NCI-H2196 treated with DMSO at 0.1 percent for 48 hours (cell line): ENCODE results near the gene GJA4.

Experiments
- DNase-seq: peaks from one replicate; lab custom pipeline; 2025; ENCODE audit not compliant: unreplicated experiment; lab: John Stamatoyannopoulos, UW

The GJA4 gene

DNA sequence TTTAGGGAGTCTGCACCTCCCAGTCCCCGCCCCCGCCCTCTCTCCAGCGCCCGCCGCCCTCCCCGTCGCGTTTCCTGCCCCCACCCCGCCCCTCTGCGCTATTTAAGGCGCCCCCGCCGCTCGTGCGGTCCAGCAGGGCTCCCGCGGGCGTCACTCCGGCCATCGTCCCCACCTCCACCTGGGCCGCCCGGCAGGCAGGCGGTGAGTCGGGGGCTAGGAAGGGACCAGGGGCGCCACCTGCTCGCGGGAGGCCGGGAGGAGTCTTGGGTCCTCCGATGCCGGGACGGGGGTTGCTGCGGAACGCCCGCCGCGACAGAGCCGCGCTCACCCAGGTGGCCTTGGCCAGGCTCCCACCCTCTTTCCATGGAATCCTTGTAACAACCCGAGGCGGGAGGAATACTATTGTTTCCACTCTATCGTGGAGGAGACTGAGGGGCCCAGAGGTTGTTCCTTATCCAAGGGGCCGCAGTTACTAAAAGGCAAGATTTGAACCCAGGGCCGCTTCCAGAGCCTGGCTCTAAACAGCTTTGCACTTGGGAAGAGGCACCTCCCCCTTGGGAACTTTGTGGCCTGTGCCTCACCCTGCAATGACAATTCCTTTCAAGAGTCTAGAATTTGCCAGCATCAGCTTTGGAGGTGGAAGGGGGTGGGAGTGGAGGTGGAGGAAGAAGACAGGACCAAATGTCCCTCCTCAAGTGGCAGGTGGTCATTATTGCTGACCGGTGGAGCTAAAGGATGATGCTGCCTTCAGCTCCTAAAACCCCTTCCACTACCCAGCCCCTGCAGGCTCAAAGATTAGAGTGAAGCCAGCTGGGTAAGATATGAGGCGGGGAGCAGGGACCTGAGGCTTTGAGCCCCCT lies at the start of gene GJA4:
GJA4 (plus strand) TSS at position 132 of the 860 bp plus-strand sequence. CDS start 1,215 bp downstream, outside the sequence.
- no peak for DNase-seq

DNA sequence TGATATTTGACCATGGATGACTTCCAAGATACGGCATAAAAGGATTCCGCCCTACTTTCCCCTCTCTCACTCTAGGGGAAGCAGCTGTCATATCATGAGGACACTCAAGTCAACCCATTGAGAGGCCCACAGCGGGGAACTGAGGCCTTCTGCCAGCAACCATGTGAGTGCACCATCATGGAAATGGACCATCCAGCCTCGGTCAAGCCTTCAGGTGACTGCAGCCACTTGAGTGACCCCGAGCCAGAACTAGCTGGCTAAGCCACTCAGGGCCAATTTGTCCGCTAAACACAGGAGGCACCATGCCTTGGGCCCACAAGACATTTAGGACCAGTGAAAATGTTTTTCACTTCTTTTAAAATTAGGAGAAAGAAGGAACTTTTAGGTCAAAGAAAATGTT lies 49.0 kb upstream of the GJA4 start:
- no peak for DNase-seq

DNA sequence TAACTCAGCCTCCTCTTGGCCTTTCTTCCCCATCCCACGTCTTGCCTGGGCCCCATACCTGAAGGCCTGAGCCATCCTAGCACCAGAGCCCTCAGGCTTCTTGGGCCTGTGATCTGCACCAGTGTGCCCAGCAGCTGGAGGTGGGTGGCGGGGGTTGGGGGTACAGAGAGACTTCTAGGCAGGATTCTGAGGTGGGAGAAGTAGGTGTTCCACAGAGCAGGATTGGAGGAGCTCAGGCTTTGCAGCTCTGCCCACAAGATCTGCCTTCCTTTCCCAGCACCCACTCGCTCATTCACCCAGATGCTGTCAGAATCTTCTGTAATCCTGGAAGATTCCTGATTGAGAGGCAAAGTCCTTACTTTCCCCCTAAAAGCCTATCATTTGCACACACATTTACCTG lies 47.9 kb upstream of the GJA4 start:
- no peak for DNase-seq

DNA sequence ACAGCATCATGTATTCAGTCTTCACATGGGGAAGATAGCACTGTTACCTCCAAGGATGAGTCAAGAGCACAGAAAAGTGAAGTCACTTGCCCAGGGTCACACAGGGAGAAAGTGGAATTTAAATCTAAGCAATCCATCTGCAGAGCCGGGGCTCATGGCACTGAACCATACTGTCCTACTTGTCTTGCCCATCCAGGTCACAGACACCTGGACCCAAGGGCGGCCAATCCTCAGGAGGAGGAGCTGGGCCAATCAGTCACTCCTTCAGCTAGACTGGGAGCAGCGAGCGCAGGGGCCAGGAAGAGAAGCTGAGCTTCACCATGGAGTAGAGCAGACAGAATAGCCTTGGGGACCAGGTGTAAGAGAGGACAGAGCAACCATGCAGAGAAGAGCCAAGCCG lies 47.1 kb upstream of the GJA4 start:
- no peak for DNase-seq

GRCh38 chr1:34746101-34746500 lies 46.7 kb upstream of the GJA4 start:
- no peak for DNase-seq

GRCh38 chr1:34746785-34747637 lies 45.8 kb upstream of the GJA4 start:
- no peak for DNase-seq

GRCh38 chr1:34747638-34747941 lies 45.2 kb upstream of the GJA4 start:
- no peak for DNase-seq

GRCh38 chr1:34749992-34750391 lies 42.8 kb upstream of the GJA4 start:
- no peak for DNase-seq

GRCh38 chr1:34750610-34751009 lies 42.2 kb upstream of the GJA4 start:
- no peak for DNase-seq

GRCh38 chr1:34753163-34753562 lies 39.6 kb upstream of the GJA4 start:
- no peak for DNase-seq

DNA sequence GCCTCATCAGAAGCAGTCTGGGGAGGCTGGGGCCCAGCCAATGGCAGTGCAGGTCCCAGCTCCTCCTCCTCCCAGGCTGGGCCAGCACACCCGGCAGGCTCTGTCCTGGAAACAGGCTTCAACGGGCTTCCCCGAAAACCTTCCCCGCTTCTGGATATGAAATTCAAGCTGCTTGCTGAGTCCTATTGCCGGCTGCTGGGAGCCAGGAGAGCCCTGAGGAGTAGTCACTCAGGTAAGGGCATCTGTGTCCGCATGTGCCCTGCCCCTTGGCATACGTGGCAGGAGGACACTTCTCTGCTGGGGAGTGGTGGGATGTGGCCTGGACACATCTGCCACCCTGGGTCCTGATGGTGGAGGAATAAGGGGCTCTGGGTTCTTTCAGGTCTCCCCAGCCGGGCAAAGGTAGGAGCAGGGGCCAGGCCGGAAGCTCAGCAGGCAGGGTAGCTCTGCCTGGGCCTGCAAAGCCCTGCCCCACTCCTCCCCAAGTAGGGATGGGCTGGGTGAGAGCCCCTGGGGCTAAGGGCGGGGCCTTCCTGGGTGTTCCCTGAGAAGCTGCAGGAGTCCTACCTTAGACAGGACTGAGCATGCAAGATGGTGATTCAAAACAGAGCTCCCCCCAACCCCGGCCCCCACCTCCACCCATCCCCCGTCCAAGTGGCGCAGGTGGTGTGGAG lies 37.7 kb upstream of the GJA4 start, which contains the start of gene GJB5:
GJB5 (plus strand) TSS at position 84 of the 674 bp plus-strand sequence. CDS start 2,284 bp downstream, outside the sequence.
- DNase-seq, result no peak

GRCh38 chr1:34755961-34756360 lies 36.8 kb upstream of the GJA4 start:
- DNase-seq, result no peak

- DNase-seq, result no peak
These were observed 35.4 kb upstream of the GJA4 start for GRCh38 chr1:34757386-34757785.

- no peak for DNase-seq
These were observed 34.0 kb upstream of the GJA4 start for GRCh38 chr1:34758751-34759150.

GRCh38 chr1:34759503-34760357 lies 33.1 kb upstream of the GJA4 start, which contains the start of gene GJB4:
TSS of gene GJB4 (plus strand) at chr1:34759740. CDS start at chr1:34761255, 1,515 bp downstream.
- no peak for DNase-seq

DNA sequence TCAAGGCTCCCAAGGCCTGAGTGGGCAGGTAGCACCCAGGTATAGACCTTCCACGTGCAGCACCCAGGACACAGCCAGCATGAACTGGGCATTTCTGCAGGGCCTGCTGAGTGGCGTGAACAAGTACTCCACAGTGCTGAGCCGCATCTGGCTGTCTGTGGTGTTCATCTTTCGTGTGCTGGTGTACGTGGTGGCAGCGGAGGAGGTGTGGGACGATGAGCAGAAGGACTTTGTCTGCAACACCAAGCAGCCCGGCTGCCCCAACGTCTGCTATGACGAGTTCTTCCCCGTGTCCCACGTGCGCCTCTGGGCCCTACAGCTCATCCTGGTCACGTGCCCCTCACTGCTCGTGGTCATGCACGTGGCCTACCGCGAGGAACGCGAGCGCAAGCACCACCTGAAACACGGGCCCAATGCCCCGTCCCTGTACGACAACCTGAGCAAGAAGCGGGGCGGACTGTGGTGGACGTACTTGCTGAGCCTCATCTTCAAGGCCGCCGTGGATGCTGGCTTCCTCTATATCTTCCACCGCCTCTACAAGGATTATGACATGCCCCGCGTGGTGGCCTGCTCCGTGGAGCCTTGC lies 31.5 kb upstream of the GJA4 start:
- no peak for DNase-seq

- DNase-seq, result no peak
These were observed 31.0 kb upstream of the GJA4 start for GRCh38 chr1:34761776-34762307.

- DNase-seq, result no peak
These were observed 30.2 kb upstream of the GJA4 start for GRCh38 chr1:34762474-34763141.

GRCh38 chr1:34763142-34763781 lies 29.5 kb upstream of the GJA4 start:
- no peak for DNase-seq
